ENCODE measurements around the gene PAM. TPM values are rescaled to one million over a fixed set of nuclear protein-coding genes. Genes with fewer than 3 reads are reported as not detected.

PAM gene
- total RNA-seq, 4 donors from 2014 or later: 73.0 to 181 (median 138) TPM

DNA sequence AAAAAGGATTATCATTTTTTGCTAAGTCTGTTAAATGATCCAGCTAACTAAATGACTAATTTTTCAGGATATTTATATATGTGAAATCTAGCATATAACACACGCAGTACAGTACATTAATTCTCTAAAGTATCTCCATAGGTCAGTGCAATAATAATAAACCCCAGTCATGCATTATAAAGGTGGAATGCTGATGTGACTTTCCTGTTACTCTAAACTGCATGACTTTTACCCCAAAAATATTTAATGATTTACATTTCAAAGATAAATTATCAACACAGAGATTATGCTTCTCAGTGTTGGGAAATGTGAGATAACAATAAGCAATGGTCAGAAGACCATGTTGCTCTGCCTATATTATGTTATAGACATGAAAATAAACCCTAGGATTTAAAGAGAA lies 34.1 kb upstream of the PAM start:
- WGBS, 2 donors (ENCODE audit: low coverage in 1 of 2): 44 to 69% methylated on average over 1 of the region's 1 CpG

GRCh38 chr5:102722931-102723330 lies 32.2 kb upstream of the PAM start:
- H3K27ac ChIP-seq: no peak overlapping the region
- H3K9me3 ChIP-seq: no peaks in the 10 kb centered on the region
- DNase-seq: no peak
- no peaks in the 10 kb centered on the region for H3K4me1 ChIP-seq
- TF ChIP-seq CTCF (IDR thresholded peaks at IDR 0.05) (no peak), POLR2AphosphoS5 (IDR thresholded peaks at IDR 0.05) (no peak), EP300 (IDR thresholded peaks at IDR 0.05; ENCODE audit: low read depth) (no peak), POLR2A (IDR thresholded peaks at IDR 0.05) (no peak)
- WGBS, 2 donors (ENCODE audit: low coverage in 1 of 2): 57 to 73% methylated on average over 4 of the region's 4 CpGs
- no peak overlapping the region for H3K4me3 ChIP-seq
- H3K36me3 ChIP-seq: no peaks in the 10 kb centered on the region
- in situ Hi-C loops (cut with MboI; ENCODE audit: low pct_ligation_motif_present in 1 of 4, low pct_unique_long_range_greater_than_20kb in 1 of 4, low sequenced_read_pairs in 3 of 4) (no loop called here), intact Hi-C loops (cut with DNase I; ENCODE audit: low total_unique reads) (no loop called here)
- no peaks in the 10 kb centered on the region for H3K27me3 ChIP-seq

More for the DNA sequence above, 34.1 kb upstream of the PAM start:
- intact Hi-C loops (cut with DNase I; ENCODE audit: low total_unique reads): no loop called here
- no peak for TF ChIP-seq POLR2AphosphoS5 (IDR thresholded peaks at IDR 0.05)
- no peak for TF ChIP-seq CTCF (IDR thresholded peaks at IDR 0.05)
- no peak for TF ChIP-seq EP300 (IDR thresholded peaks at IDR 0.05; ENCODE audit: low read depth)
- no peak for TF ChIP-seq POLR2A (IDR thresholded peaks at IDR 0.05)
- H3K4me3 ChIP-seq: no peak overlapping the region
- no peaks in the 10 kb centered on the region for H3K4me1 ChIP-seq
- no peak for DNase-seq
- in situ Hi-C loops (cut with MboI; ENCODE audit: low pct_ligation_motif_present in 1 of 4, low pct_unique_long_range_greater_than_20kb in 1 of 4, low sequenced_read_pairs in 3 of 4): no loop called here
- H3K9me3 ChIP-seq: no peaks in the 10 kb centered on the region
- no peak overlapping the region for H3K27ac ChIP-seq
- H3K36me3 ChIP-seq: no peaks in the 10 kb centered on the region
- no peaks in the 10 kb centered on the region for H3K27me3 ChIP-seq

- Histone ChIP-seq H3K27me3 (no peaks in the 10 kb centered on the region), H3K4me1 (no peaks in the 10 kb centered on the region), H3K27ac (no peak overlapping the region), H3K4me3 (no peak overlapping the region), H3K36me3 (no peaks in the 10 kb centered on the region), H3K9me3 (no peaks in the 10 kb centered on the region)
- WGBS, 2 donors (ENCODE audit: low coverage in 1 of 2): 33 to 54% methylated on average over 1 of the region's 1 CpG
- no peak for DNase-seq
- in situ Hi-C loops (cut with MboI; ENCODE audit: low pct_ligation_motif_present in 1 of 4, low pct_unique_long_range_greater_than_20kb in 1 of 4, low sequenced_read_pairs in 3 of 4): no loop called here
- intact Hi-C loops (cut with DNase I; ENCODE audit: low total_unique reads): no loop called here
- TF ChIP-seq CTCF (IDR thresholded peaks at IDR 0.05) (no peak), EP300 (IDR thresholded peaks at IDR 0.05; ENCODE audit: low read depth) (no peak), POLR2AphosphoS5 (IDR thresholded peaks at IDR 0.05) (no peak), POLR2A (IDR thresholded peaks at IDR 0.05) (no peak)
Measured at GRCh38 chr5:102731693-102732092, 23.4 kb upstream of the PAM start.

DNA sequence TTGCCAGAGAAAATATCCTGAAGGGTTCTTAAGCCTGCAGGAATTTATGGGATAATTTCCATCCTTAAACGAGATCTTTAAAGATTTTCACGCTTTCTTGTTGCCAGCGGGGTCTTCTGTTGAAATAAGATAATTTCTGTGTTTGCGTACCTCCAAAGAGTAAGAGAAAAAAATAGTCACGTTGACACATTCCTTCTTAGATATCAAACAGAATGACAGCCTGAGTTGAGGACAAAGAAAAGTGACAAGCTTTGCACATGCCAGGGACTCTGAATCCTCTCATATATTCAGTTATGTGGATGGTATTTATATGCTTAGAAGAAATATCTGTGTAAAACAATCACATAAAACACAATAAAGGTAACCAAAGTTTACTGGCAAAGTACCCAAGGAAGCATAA lies 21.6 kb upstream of the PAM start:
- no peak for TF ChIP-seq EP300 (IDR thresholded peaks at IDR 0.05; ENCODE audit: low read depth)
- no peak for TF ChIP-seq CTCF (IDR thresholded peaks at IDR 0.05)
- no peak for TF ChIP-seq POLR2A (IDR thresholded peaks at IDR 0.05)
- in situ Hi-C loops (cut with MboI; ENCODE audit: low pct_ligation_motif_present in 1 of 4, low pct_unique_long_range_greater_than_20kb in 1 of 4, low sequenced_read_pairs in 3 of 4): no loop called here
- WGBS, 2 donors (ENCODE audit: low coverage in 1 of 2): 78 to 85% methylated on average over 5 of the region's 5 CpGs
- Histone ChIP-seq H3K4me1 (no peaks in the 10 kb centered on the region), H3K4me3 (no peak overlapping the region), H3K27me3 (no peaks in the 10 kb centered on the region), H3K27ac (no peak overlapping the region), H3K9me3 (no peaks in the 10 kb centered on the region), H3K36me3 (no peaks in the 10 kb centered on the region)
- no peak for DNase-seq
- intact Hi-C loops (cut with DNase I; ENCODE audit: low total_unique reads): no loop called here

All from transverse colon (tissue), 4 donors.